WTC11 (cell line): Measurements from ENCODE around the gene CDK16. TPM values are rescaled to one million over a fixed set of nuclear protein-coding genes. Genes with fewer than 3 reads are reported as not detected.

Experiments
- ATAC-seq: fragments of 200-7000 bp; cut with Tn5 transposase; 2 replicates; pipeline ENCODE4 v1.10.0; 2021; ENCODE audit warnings: mild to moderate bottlenecking, moderate library complexity
- CTCF ChIA-PET: fragments of 300-600 bp; sonication (Branson Sonifier 250); formaldehyde crosslinking; loops from one replicate; lab custom pipeline; 2021; ENCODE audit warnings: antibody characterized with exemption; lab: Charles Lee
- POLR2A ChIA-PET: fragments of 350-600 bp; sonication (Branson Sonifier 250); formaldehyde crosslinking; loops from one replicate; lab custom pipeline; 2021; ENCODE audit warnings: antibody characterized with exemption; lab: Charles Lee
- DNase-seq: peaks from one replicate; pipeline ENCODE4 v3.0.0; 2021; ENCODE audit warnings: low spot score
- H3K27ac Mint-ChIP-seq: 2 replicates; pipeline ENCODE4 v1.8.0; 2021; ENCODE audit warnings: mixed read lengths
- H3K27me3 Mint-ChIP-seq: 2 replicates; pipeline ENCODE4 v1.8.0; 2021; ENCODE audit warnings: low read depth, mild to moderate bottlenecking, moderate library complexity, mixed read lengths
- H3K36me3 Mint-ChIP-seq: 2 replicates; pipeline ENCODE4 v1.8.0; 2021; ENCODE audit warnings: mixed read lengths
- H3K4me1 Mint-ChIP-seq: 2 replicates; pipeline ENCODE4 v1.8.0; 2022; ENCODE audit warnings: mixed read lengths
- H3K4me3 Mint-ChIP-seq: 2 replicates; pipeline ENCODE4 v1.8.0; 2021; ENCODE audit warnings: mild to moderate bottlenecking, moderate library complexity, mixed read lengths
- H3K9me3 Mint-ChIP-seq: 2 replicates; pipeline ENCODE4 v1.8.0; 2021; ENCODE audit warnings: mixed read lengths
- EMX1 ChIP-seq: fragments of 250-450 bp; sonication (Bioruptor Pico); IDR thresholded peaks from 2 replicates; pipeline ENCODE4 v1.8.0; 2021; ENCODE audit warnings: mild to moderate bottlenecking
- FOXP1 ChIP-seq: sonication (generic); formaldehyde crosslinking; IDR thresholded peaks from 2 replicates; pipeline ENCODE4 v1.8.0; 2022; ENCODE audit warnings: missing genetic modification reagents, mild to moderate bottlenecking, moderate library complexity, borderline replicate concordance
- GABPB1 ChIP-seq: sonication (generic); formaldehyde crosslinking; IDR thresholded peaks from 2 replicates; pipeline ENCODE4 v1.8.1; 2023; ENCODE audit warnings: mild to moderate bottlenecking, missing genetic modification reagents
- JAZF1 ChIP-seq: fragments of 250-450 bp; sonication (Bioruptor Pico); IDR thresholded peaks from 2 replicates; pipeline ENCODE4 v1.9.0; 2021; ENCODE audit warnings: moderate library complexity, mild to moderate bottlenecking, inconsistent platforms
- NFATC4 ChIP-seq: fragments of 250-450 bp; sonication (Bioruptor Pico); IDR thresholded peaks from 2 replicates; pipeline ENCODE4 v1.9.0; 2021; ENCODE audit warnings: mild to moderate bottlenecking
- NFE2L1 ChIP-seq: sonication (generic); formaldehyde crosslinking; IDR thresholded peaks from 2 replicates; pipeline ENCODE4 v1.8.1; 2023; ENCODE audit warnings: missing genetic modification reagents
- NR3C1 ChIP-seq: sonication (generic); formaldehyde crosslinking; conservative IDR thresholded peaks from 2 replicates; pipeline ENCODE4 v1.8.1; 2023; ENCODE audit warnings: low read depth, mild to moderate bottlenecking, missing genetic modification reagents
- PRRX2 ChIP-seq: fragments of 250-450 bp; sonication (Bioruptor Pico); IDR thresholded peaks from 2 replicates; pipeline ENCODE4 v1.8.0; 2021; ENCODE audit warnings: mild to moderate bottlenecking
- TP53 ChIP-seq: sonication (generic); formaldehyde crosslinking; IDR thresholded peaks from 2 replicates; pipeline ENCODE4 v1.8.1; 2023; ENCODE audit warnings: mild to moderate bottlenecking, missing genetic modification reagents
- ZNF219 ChIP-seq: sonication (generic); formaldehyde crosslinking; IDR thresholded peaks from 2 replicates; pipeline ENCODE4 v1.8.0; 2023; ENCODE audit warnings: missing genetic modification reagents, mild to moderate bottlenecking, borderline replicate concordance
- ZNF232 ChIP-seq: sonication (generic); formaldehyde crosslinking; IDR thresholded peaks from 2 replicates; pipeline ENCODE4 v1.8.0; 2022; ENCODE audit warnings: mild to moderate bottlenecking, missing genetic modification reagents
- ZNF396 ChIP-seq: fragments of 250-450 bp; sonication (Bioruptor Pico); IDR thresholded peaks from 2 replicates; pipeline ENCODE4 v1.8.0; 2021; ENCODE audit warnings: mild to moderate bottlenecking, moderate library complexity, borderline replicate concordance
- total RNA-seq: library from RNA; stranded (reverse); gene quantifications from 3 replicates; pipeline ENCODE4 v1.2.3, GENCODE V29; 2021
- TF ChIP-seq, protein P1 (sequence below): sonication (generic); formaldehyde crosslinking; conservative IDR thresholded peaks from 2 replicates; pipeline ENCODE4 v1.8.1; 2022; ENCODE audit warnings: mild to moderate bottlenecking, missing genetic modification reagents
- TF ChIP-seq, protein P2 (sequence below): sonication (generic); formaldehyde crosslinking; IDR thresholded peaks from 2 replicates; pipeline ENCODE4 v1.8.0; 2022; ENCODE audit warnings: missing genetic modification reagents
- TF ChIP-seq, protein P3 (sequence below): fragments of 250-450 bp; sonication (Bioruptor Pico); IDR thresholded peaks from 2 replicates; pipeline ENCODE4 v1.8.0; 2021; ENCODE audit warnings: mild to moderate bottlenecking
- TF ChIP-seq, protein P4 (sequence below): fragments of 250-450 bp; sonication (Bioruptor Pico); IDR thresholded peaks from 2 replicates; pipeline ENCODE4 v1.9.0; 2021; ENCODE audit warnings: mild to moderate bottlenecking, borderline replicate concordance
- TF ChIP-seq, protein P5 (sequence below): sonication (generic); formaldehyde crosslinking; IDR thresholded peaks from 2 replicates; pipeline ENCODE4 v1.8.1; 2022; ENCODE audit warnings: mild to moderate bottlenecking, missing genetic modification reagents, moderate library complexity, borderline replicate concordance

CDK16 gene
- total RNA-seq, 1 experiment from 2014 or later, result 130 TPM

DNA sequence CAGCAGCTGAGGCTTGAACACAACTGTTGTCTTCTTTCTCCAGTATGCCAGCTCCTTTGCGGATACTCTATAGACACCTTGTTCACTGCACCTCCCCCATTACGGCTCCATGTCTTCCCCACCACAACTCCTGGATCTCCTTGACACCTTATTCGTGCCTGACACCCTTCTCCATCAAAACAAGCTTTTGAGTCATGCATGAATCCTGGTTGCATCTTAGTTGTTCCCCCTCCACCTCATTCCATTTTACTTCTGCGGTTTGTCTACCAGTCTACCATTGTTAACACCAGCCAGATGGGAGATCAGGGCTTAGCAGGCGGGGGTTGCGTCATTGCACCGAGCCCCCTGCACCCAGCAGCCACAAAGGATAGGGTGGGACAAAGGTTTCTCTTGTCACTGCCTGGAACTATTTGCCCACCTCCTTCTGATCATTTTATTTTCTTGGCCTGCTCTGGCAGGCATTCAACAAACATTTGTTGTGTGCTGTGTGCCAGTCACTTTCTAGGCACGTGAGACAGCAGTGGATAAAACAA, 2.0 kb upstream of the CDK16 start:
- DNase-seq, result no peak
- peak overlapping the region; percentile 96 for H3K27ac Mint-ChIP-seq
- POLR2A ChIA-PET, result interaction anchor here (2.3 kb wide), 1 partner anchor 17 kb away, joined by 14 read pairs; the partner anchor contains the start of gene USP11
- H3K9me3 Mint-ChIP-seq, result no peaks in the 10 kb centered on the region
- peak overlapping the region; percentile 90 for H3K4me3 Mint-ChIP-seq
- H3K27me3 Mint-ChIP-seq, result no peaks in the 10 kb centered on the region; the same call in 1 of the 2 replicates
- TF ChIP-seq JAZF1 (no peak), PRRX2 (CRISPR knock-in tag) (no peak), NR3C1 (no peak), EMX1 (no peak), NFATC4 (CRISPR knock-in tag) (no peak), GABPB1 (CRISPR knock-in tag) (no peak), FOXP1 (CRISPR knock-in tag) (no peak), ZNF396 (CRISPR knock-in tag) (no peak), NFE2L1 (no peak), TP53 (no peak), ZNF232 (CRISPR knock-in tag) (no peak), ZNF219 (no peak)
- TF ChIP-seq, protein P1, sequence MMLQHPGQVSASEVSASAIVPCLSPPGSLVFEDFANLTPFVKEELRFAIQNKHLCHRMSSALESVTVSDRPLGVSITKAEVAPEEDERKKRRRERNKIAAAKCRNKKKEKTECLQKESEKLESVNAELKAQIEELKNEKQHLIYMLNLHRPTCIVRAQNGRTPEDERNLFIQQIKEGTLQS, result no peak
- TF ChIP-seq, protein P2, sequence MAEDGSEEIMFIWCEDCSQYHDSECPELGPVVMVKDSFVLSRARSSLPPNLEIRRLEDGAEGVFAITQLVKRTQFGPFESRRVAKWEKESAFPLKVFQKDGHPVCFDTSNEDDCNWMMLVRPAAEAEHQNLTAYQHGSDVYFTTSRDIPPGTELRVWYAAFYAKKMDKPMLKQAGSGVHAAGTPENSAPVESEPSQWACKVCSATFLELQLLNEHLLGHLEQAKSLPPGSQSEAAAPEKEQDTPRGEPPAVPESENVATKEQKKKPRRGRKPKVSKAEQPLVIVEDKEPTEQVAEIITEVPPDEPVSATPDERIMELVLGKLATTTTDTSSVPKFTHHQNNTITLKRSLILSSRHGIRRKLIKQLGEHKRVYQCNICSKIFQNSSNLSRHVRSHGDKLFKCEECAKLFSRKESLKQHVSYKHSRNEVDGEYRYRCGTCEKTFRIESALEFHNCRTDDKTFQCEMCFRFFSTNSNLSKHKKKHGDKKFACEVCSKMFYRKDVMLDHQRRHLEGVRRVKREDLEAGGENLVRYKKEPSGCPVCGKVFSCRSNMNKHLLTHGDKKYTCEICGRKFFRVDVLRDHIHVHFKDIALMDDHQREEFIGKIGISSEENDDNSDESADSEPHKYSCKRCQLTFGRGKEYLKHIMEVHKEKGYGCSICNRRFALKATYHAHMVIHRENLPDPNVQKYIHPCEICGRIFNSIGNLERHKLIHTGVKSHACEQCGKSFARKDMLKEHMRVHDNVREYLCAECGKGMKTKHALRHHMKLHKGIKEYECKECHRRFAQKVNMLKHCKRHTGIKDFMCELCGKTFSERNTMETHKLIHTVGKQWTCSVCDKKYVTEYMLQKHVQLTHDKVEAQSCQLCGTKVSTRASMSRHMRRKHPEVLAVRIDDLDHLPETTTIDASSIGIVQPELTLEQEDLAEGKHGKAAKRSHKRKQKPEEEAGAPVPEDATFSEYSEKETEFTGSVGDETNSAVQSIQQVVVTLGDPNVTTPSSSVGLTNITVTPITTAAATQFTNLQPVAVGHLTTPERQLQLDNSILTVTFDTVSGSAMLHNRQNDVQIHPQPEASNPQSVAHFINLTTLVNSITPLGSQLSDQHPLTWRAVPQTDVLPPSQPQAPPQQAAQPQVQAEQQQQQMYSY (CRISPR knock-in tag), result no peak
- TF ChIP-seq, protein P3, sequence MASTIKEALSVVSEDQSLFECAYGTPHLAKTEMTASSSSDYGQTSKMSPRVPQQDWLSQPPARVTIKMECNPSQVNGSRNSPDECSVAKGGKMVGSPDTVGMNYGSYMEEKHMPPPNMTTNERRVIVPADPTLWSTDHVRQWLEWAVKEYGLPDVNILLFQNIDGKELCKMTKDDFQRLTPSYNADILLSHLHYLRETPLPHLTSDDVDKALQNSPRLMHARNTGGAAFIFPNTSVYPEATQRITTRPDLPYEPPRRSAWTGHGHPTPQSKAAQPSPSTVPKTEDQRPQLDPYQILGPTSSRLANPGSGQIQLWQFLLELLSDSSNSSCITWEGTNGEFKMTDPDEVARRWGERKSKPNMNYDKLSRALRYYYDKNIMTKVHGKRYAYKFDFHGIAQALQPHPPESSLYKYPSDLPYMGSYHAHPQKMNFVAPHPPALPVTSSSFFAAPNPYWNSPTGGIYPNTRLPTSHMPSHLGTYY (CRISPR knock-in tag), result no peak
- TF ChIP-seq, protein P4, sequence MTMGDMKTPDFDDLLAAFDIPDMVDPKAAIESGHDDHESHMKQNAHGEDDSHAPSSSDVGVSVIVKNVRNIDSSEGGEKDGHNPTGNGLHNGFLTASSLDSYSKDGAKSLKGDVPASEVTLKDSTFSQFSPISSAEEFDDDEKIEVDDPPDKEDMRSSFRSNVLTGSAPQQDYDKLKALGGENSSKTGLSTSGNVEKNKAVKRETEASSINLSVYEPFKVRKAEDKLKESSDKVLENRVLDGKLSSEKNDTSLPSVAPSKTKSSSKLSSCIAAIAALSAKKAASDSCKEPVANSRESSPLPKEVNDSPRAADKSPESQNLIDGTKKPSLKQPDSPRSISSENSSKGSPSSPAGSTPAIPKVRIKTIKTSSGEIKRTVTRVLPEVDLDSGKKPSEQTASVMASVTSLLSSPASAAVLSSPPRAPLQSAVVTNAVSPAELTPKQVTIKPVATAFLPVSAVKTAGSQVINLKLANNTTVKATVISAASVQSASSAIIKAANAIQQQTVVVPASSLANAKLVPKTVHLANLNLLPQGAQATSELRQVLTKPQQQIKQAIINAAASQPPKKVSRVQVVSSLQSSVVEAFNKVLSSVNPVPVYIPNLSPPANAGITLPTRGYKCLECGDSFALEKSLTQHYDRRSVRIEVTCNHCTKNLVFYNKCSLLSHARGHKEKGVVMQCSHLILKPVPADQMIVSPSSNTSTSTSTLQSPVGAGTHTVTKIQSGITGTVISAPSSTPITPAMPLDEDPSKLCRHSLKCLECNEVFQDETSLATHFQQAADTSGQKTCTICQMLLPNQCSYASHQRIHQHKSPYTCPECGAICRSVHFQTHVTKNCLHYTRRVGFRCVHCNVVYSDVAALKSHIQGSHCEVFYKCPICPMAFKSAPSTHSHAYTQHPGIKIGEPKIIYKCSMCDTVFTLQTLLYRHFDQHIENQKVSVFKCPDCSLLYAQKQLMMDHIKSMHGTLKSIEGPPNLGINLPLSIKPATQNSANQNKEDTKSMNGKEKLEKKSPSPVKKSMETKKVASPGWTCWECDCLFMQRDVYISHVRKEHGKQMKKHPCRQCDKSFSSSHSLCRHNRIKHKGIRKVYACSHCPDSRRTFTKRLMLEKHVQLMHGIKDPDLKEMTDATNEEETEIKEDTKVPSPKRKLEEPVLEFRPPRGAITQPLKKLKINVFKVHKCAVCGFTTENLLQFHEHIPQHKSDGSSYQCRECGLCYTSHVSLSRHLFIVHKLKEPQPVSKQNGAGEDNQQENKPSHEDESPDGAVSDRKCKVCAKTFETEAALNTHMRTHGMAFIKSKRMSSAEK (CRISPR knock-in tag), result no peak
- TF ChIP-seq, protein P5, sequence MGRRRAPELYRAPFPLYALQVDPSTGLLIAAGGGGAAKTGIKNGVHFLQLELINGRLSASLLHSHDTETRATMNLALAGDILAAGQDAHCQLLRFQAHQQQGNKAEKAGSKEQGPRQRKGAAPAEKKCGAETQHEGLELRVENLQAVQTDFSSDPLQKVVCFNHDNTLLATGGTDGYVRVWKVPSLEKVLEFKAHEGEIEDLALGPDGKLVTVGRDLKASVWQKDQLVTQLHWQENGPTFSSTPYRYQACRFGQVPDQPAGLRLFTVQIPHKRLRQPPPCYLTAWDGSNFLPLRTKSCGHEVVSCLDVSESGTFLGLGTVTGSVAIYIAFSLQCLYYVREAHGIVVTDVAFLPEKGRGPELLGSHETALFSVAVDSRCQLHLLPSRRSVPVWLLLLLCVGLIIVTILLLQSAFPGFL, result no peak
- TF ChIP-seq, all 79 proteins: peak for 0
- H3K4me1 Mint-ChIP-seq, result peaks cover 30% of the 10 kb centered on the region
- CTCF ChIA-PET, result no interaction called here
- peaks cover 52% of the 10 kb centered on the region for H3K36me3 Mint-ChIP-seq
- ATAC-seq, result no peak
